OCI-LY1 (cell line): Measurements from ENCODE around the gene FAM47E.

Experiments
- H2AFZ ChIP-seq: fragments of 200-600 bp; sonication (generic), shearing (Covaris generic); 2 replicates; pipeline ENCODE4 v1.6.0; 2014; ENCODE audit warnings: antibody characterized with exemption, mild to moderate bottlenecking, low read length
- H3F3A ChIP-seq: fragments of 200-600 bp; sonication (generic), shearing (Covaris generic); 2 replicates; pipeline ENCODE4 v1.6.0; 2014; ENCODE audit warnings: mild to moderate bottlenecking, antibody characterized with exemption, low read length, moderate library complexity; ENCODE audit not compliant: insufficient read depth
- H3K27ac ChIP-seq: fragments of 200-600 bp; sonication (generic); 2 replicates; pipeline ENCODE4 v1.5.1; 2014; ENCODE audit warnings: low read length, mixed run types, mild to moderate bottlenecking, low read depth; ENCODE audit not compliant: poor library complexity, severe bottlenecking
- H3K27me3 ChIP-seq: fragments of 200-600 bp; sonication (generic); 2 replicates; pipeline ENCODE4 v1.6.0; 2014; ENCODE audit warnings: antibody characterized with exemption, mild to moderate bottlenecking, low read length, moderate library complexity; ENCODE audit not compliant: insufficient read depth
- H3K36me3 ChIP-seq: fragments of 200-600 bp; sonication (generic); 2 replicates; pipeline ENCODE4 v1.6.1; 2014; ENCODE audit warnings: mild to moderate bottlenecking, antibody characterized with exemption, low read length, moderate library complexity, mixed read lengths; ENCODE audit not compliant: insufficient read depth
- H3K4me1 ChIP-seq: fragments of 200-600 bp; sonication (generic); 2 replicates; pipeline ENCODE4 v1.5.1; 2014; ENCODE audit warnings: mild to moderate bottlenecking, low read length, moderate library complexity; ENCODE audit not compliant: insufficient read depth, severe bottlenecking
- H3K4me2 ChIP-seq: fragments of 200-600 bp; sonication (generic), shearing (Covaris generic); 2 replicates; pipeline ENCODE4 v1.6.1; 2014; ENCODE audit warnings: low read length
- H3K4me3 ChIP-seq: fragments of 200-600 bp; sonication (generic); 2 replicates; pipeline ENCODE4 v1.5.1; 2014; ENCODE audit warnings: low read length, low read depth, mild to moderate bottlenecking, mixed read lengths; ENCODE audit not compliant: poor library complexity, severe bottlenecking
- H3K79me2 ChIP-seq: fragments of 200-600 bp; shearing (Covaris generic); 2 replicates; pipeline ENCODE4 v1.6.1; 2016; ENCODE audit warnings: mixed run types, low read length, mixed read lengths; ENCODE audit not compliant: insufficient read depth
- H3K9ac ChIP-seq: fragments of 200-600 bp; sonication (generic), shearing (Covaris generic); 2 replicates; pipeline ENCODE4 v1.6.1; 2014; ENCODE audit warnings: mild to moderate bottlenecking, low read length, mixed read lengths
- H3K9me2 ChIP-seq: fragments of 200-600 bp; sonication (generic), shearing (Covaris generic); 2 replicates; pipeline ENCODE4 v1.6.1; 2014; ENCODE audit warnings: low read depth, mild to moderate bottlenecking, low read length, mixed read lengths
- H3K9me3 ChIP-seq: fragments of 200-600 bp; shearing (Covaris generic); 2 replicates; pipeline ENCODE4 v1.6.1; 2014; ENCODE audit warnings: low read length, mixed read lengths
- H4K20me1 ChIP-seq: fragments of 200-600 bp; sonication (generic), shearing (Covaris generic); 2 replicates; pipeline ENCODE4 v1.6.0; 2016; ENCODE audit warnings: mild to moderate bottlenecking, low read length; ENCODE audit not compliant: insufficient read depth
- CTCF ChIP-seq: fragments of 200-600 bp; sonication (generic), shearing (Covaris generic); IDR thresholded peaks from 2 replicates; pipeline ENCODE4 v1.5.1; 2017; ENCODE audit warnings: mild to moderate bottlenecking, antibody characterized with exemption, low read length, moderate library complexity, mixed read lengths
- EZH2 ChIP-seq: fragments of 200-600 bp; sonication (generic), shearing (Covaris generic); IDR thresholded peaks from 2 replicates; pipeline ENCODE4 v1.8.0; 2017; ENCODE audit warnings: borderline replicate concordance, mixed run types, mild to moderate bottlenecking, antibody characterized with exemption, low read length, moderate library complexity, mixed read lengths

FAM47E gene

GRCh38 chr4:76226418-76226817 is 25.1 kb upstream of the FAM47E start:
- Histone ChIP-seq H3K27me3 (no peaks in the 10 kb centered on the region), H2AFZ (no peak overlapping the region), H3F3A (no peaks in the 10 kb centered on the region), H3K9me2 (no peaks in the 10 kb centered on the region), H3K4me3 (no peak overlapping the region), H3K9ac (no peak overlapping the region), H4K20me1 (no peaks in the 10 kb centered on the region), H3K4me1 (no peaks in the 10 kb centered on the region), H3K36me3 (no peaks in the 10 kb centered on the region), H3K79me2 (no peaks in the 10 kb centered on the region), H3K27ac (no peak overlapping the region), H3K9me3 (no peaks in the 10 kb centered on the region), H3K4me2 (no peak overlapping the region)
- TF ChIP-seq EZH2 (no peak), CTCF (no peak)

- Histone ChIP-seq H3K79me2 (no peaks in the 10 kb centered on the region), H3F3A (no peaks in the 10 kb centered on the region), H2AFZ (no peak overlapping the region), H3K9ac (no peak overlapping the region), H3K9me3 (no peaks in the 10 kb centered on the region), H4K20me1 (no peaks in the 10 kb centered on the region), H3K9me2 (no peaks in the 10 kb centered on the region), H3K4me3 (no peak overlapping the region), H3K27me3 (no peaks in the 10 kb centered on the region), H3K4me1 (no peaks in the 10 kb centered on the region), H3K36me3 (no peaks in the 10 kb centered on the region), H3K4me2 (no peak overlapping the region), H3K27ac (no peak overlapping the region)
- TF ChIP-seq EZH2: no peak
- TF ChIP-seq CTCF: no peak
Observed at GRCh38 chr4:76232681-76233080, 18.8 kb upstream of the FAM47E start.

DNA sequence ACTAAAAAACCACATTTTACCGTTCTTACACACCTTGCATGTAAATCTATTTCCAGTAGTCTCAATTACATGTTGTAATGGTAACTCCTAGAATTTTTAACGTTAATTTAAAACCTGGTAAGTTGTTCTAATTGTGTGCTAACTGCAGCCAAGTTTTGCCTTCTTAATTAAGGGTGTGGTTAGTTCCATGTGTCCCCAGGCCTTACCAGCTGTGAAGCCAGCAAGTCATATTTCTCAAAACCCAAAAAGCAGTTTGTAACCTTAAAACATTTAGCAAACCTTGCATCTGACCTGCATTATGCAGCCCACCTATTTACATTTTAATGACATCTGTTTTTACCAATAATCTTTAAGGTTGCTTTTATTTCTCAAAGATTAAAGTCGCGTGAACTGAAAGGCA is 18.4 kb upstream of the FAM47E start:
- no peak overlapping the region for H3K4me2 ChIP-seq
- H3K79me2 ChIP-seq: no peaks in the 10 kb centered on the region
- H3K4me1 ChIP-seq: no peaks in the 10 kb centered on the region
- H2AFZ ChIP-seq: no peak overlapping the region
- no peaks in the 10 kb centered on the region for H4K20me1 ChIP-seq
- no peaks in the 10 kb centered on the region for H3K9me2 ChIP-seq
- no peak overlapping the region for H3K27ac ChIP-seq
- H3F3A ChIP-seq: no peaks in the 10 kb centered on the region
- no peak for TF ChIP-seq CTCF
- no peak for TF ChIP-seq EZH2
- no peaks in the 10 kb centered on the region for H3K36me3 ChIP-seq
- H3K9me3 ChIP-seq: no peaks in the 10 kb centered on the region
- no peak overlapping the region for H3K9ac ChIP-seq
- H3K4me3 ChIP-seq: no peak overlapping the region
- H3K27me3 ChIP-seq: no peaks in the 10 kb centered on the region
